GM18502 (cell line): ENCODE results near the gene ZFP64.

ENCODE experiments used
- ATAC-seq: cut with Tn5 transposase; IDR thresholded peaks from one replicate; pipeline ENCODE4 v1.9.1; 2021; ENCODE audit warnings: mild to moderate bottlenecking; ENCODE audit not compliant: unreplicated experiment, poor library complexity

Gene ZFP64

DNA sequence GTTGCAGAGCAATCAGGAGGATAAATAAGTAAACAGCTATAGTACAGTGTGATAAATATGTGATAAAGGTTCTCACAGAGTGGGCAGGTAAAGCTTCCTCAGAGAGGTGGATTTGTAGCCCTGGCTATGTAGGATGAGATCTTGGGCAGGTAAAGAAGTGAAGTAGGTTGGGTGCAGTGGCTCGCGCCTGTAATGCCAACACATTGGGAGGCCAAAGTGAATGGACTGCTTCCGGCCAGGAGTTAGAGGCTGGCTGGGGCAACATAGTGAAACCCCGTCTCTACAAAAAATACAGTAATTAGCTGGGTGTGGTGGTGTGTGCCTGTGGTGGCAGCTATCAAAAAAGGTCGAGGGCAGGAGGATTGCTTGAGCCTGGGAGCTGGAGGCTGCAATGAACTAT, 72.9 kb downstream of the ZFP64 start:
- no peak for ATAC-seq

GRCh38 chr20:52118016-52118623, 73.5 kb downstream of the ZFP64 start:
- no peak for ATAC-seq

GRCh38 chr20:52110456-52110855, 81.1 kb downstream of the ZFP64 start:
- no peak for ATAC-seq

- no peak for ATAC-seq
These were observed 85.8 kb downstream of the ZFP64 start for GRCh38 chr20:52105442-52106422.

DNA sequence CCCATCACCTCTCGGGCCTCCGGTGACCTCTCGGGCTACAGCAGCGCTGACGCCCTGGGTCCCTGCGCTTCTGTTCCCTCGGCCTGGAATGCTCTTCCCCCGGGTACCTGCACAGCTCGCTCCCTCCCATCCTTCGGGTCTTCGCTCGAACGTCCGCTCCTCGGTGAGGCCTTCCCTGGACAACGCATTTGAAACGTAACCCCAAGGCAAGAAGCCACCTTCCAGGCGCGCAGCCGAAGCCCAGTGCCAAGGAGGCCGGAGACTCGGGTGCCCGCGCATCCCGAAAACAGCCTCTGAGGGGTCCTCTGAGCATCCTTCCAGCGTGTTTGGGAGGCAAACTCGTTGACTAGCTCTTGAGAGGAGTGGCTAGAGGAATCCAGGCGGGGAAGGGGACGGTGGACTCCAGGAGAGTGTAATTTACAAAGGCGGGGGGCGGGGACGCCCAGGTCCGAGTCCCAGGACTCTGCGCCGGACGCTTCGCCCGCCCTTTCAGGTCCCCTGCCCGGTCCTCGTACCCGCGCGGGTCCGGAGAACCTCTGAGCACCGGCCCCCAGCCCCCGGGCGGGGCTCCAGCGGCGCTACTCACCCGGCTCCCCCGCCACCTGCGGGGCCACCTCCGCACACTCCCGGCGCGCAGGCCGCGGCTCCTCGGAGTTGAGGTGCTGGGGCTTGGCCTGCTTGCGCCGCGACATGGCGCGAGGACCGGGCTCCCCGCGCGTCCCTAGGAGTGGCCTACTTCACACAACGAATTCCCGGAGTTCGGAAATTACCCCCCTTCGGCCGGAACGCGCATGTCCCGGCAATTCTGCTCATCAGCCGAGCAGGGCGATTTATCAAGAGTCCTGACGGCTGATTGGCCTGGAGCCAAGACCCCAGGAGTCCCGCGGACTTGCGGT, 86.8 kb downstream of the ZFP64 start:
- ATAC-seq, result no peak

- ATAC-seq, result no peak
These were observed 87.5 kb downstream of the ZFP64 start for GRCh38 chr20:52103913-52104545.

GRCh38 chr20:52103335-52103912, 88.2 kb downstream of the ZFP64 start:
- ATAC-seq, result no peak

- no peak for ATAC-seq
These were observed 89.0 kb downstream of the ZFP64 start for GRCh38 chr20:52102559-52102958.

- ATAC-seq, result no peak
These were observed 89.5 kb downstream of the ZFP64 start for GRCh38 chr20:52102126-52102525.
